Measurements from ENCODE around the gene FAM163A. TPM values are rescaled to one million over a fixed set of nuclear protein-coding genes. Genes with fewer than 3 reads are reported as not detected.

Gene FAM163A
- total RNA-seq, 4 donors from 2014 or later, result 0.33 to 3.2 (median 1.3) TPM; not detected in 1

GRCh38 chr1:179708434-179709195, 34.5 kb upstream of the FAM163A start:
- TF ChIP-seq POLR2A (IDR thresholded peaks at IDR 0.05) (no peak), CTCF (IDR thresholded peaks at IDR 0.05) (no peak)
- no peak overlapping the region for H3K27ac ChIP-seq
- WGBS, 2 donors, result 89% methylated on average over 6 of the region's 6 CpGs
- H3K27me3 ChIP-seq, result no peaks in the 10 kb centered on the region
- no peaks in the 10 kb centered on the region for H3K36me3 ChIP-seq
- intact Hi-C loops (cut with DNase I), result loop anchor here (10.0 kb wide), 1 partner anchor 466 kb away; no protein-coding TSS in a partner anchor
- no peaks in the 10 kb centered on the region for H3K9me3 ChIP-seq
- no peaks in the 10 kb centered on the region for H3K4me1 ChIP-seq
- DNase-seq, result no peak
- no peak overlapping the region for H3K4me3 ChIP-seq (replicated peaks in 1 of 3)

- Histone ChIP-seq H3K27me3 (no peaks in the 10 kb centered on the region), H3K4me3 (replicated peaks in 1 of 3) (no peak overlapping the region), H3K9me3 (no peaks in the 10 kb centered on the region), H3K36me3 (no peaks in the 10 kb centered on the region), H3K4me1 (no peaks in the 10 kb centered on the region), H3K27ac (peak overlapping the region in 1 of 3 donors; percentile 17)
- DNase-seq, result no peak
- intact Hi-C loops (cut with DNase I), result loop anchor here (10.0 kb wide), 1 partner anchor 465 kb away; no protein-coding TSS in a partner anchor
- TF ChIP-seq POLR2A (IDR thresholded peaks at IDR 0.05) (no peak), CTCF (IDR thresholded peaks at IDR 0.05) (no peak)
- WGBS, 2 donors, result 57 to 62% methylated on average over 5 of the region's 5 CpGs
These were observed 33.2 kb upstream of the FAM163A start for GRCh38 chr1:179709841-179710329.

- WGBS, 2 donors, result 92 to 97% methylated on average over 1 of the region's 1 CpG
- TF ChIP-seq CTCF (IDR thresholded peaks at IDR 0.05), result no peak
These were observed 28.9 kb upstream of the FAM163A start for GRCh38 chr1:179714159-179714558.

DNA sequence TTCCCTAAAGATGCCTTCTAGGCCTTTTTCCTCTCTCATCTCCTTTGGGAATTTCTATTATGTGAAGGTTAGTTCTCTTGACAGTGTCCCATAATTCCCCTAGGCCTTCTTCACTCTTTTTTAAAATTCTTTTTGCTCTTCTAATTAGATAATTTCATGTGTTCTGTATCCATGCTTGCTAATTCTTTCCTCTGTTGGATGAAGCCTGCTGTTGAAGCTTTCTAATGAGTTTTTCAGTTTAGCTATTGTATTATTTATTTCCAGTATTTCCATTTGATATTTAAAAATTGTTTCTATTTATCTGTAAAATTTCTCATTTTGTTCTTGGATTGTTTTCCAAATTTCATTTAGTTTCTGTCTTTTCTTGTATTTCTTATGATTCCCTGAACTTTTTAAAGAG, 28.5 kb upstream of the FAM163A start:
- Histone ChIP-seq H3K4me1 (no peaks in the 10 kb centered on the region), H3K36me3 (no peaks in the 10 kb centered on the region), H3K27me3 (no peaks in the 10 kb centered on the region), H3K9me3 (no peaks in the 10 kb centered on the region), H3K27ac (no peak overlapping the region), H3K4me3 (replicated peaks in 1 of 3) (no peak overlapping the region)
- TF ChIP-seq CTCF (IDR thresholded peaks at IDR 0.05) (no peak), POLR2A (IDR thresholded peaks at IDR 0.05) (no peak)
- intact Hi-C loops (cut with DNase I), result no loop called here
- no peak for DNase-seq

More at GRCh38 chr1:179714159-179714558, 28.9 kb upstream of the FAM163A start:
- DNase-seq, result no peak
- Histone ChIP-seq H3K27me3 (no peaks in the 10 kb centered on the region), H3K36me3 (no peaks in the 10 kb centered on the region), H3K27ac (no peak overlapping the region), H3K4me1 (no peaks in the 10 kb centered on the region), H3K4me3 (replicated peaks in 1 of 3) (no peak overlapping the region), H3K9me3 (no peaks in the 10 kb centered on the region)
- intact Hi-C loops (cut with DNase I), result no loop called here

DNA sequence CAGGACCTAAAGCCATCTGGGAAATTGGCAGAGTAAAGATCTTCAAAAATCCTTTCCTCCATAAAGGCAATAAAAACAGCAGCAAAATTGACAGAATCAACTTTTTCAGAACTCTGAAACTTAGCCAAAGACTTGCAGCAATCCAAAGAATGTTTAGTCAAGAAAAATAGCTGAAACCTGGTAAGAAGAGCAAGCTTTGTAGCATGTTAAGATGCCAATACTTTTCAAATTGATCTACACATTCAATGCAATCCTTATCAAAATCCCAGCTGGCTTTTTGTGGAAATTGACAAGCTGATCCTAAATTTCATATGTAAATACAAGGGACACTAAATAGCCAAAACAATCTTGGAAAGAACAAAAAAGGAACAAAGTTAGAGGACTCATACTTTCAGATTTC, 23.8 kb upstream of the FAM163A start:
- intact Hi-C loops (cut with DNase I), result no loop called here
- no peaks in the 10 kb centered on the region for H3K9me3 ChIP-seq
- TF ChIP-seq CTCF (IDR thresholded peaks at IDR 0.05), result no peak
- no peak for TF ChIP-seq POLR2A (IDR thresholded peaks at IDR 0.05)
- H3K4me1 ChIP-seq, result no peaks in the 10 kb centered on the region
- no peak overlapping the region for H3K27ac ChIP-seq
- no peak for DNase-seq
- no peaks in the 10 kb centered on the region for H3K36me3 ChIP-seq
- no peak overlapping the region for H3K4me3 ChIP-seq (replicated peaks in 1 of 3)
- H3K27me3 ChIP-seq, result no peaks in the 10 kb centered on the region
